Thymus (tissue), 11 donors: ENCODE results near the gene RSPH10B. TPM values are rescaled to one million over a fixed set of nuclear protein-coding genes. Genes with fewer than 3 reads are reported as not detected.
A peak's percentile ranks its signal among the peaks of the same experiment; 100 is the strongest.
"Not testable (repeated sequence)": the region's sequence is repeated elsewhere in the genome, so short reads cannot be mapped to it uniquely, and the experiment has no call there.

ENCODE experiments used
- DNase-seq, 9 donors: peaks; one replicate each; pipeline ENCODE4 v3.0.0-alpha.2; 2013; ENCODE audit warnings: low spot score in 9 of 9, low read depth in 6 of 9, missing footprints in 1 of 9
- H3K27ac ChIP-seq, 2 donors: one replicate each; pipeline ENCODE4 v1.5.1; 2013; ENCODE audit warnings: control low read depth in 1 of 2, low read depth in 1 of 2, low read length in 1 of 2, mild to moderate bottlenecking in 1 of 2, moderate library complexity in 1 of 2
- H3K27me3 ChIP-seq, 2 donors: one replicate each; pipeline ENCODE4 v1.5.1; 2013; ENCODE audit warnings: low read length in 1 of 2; ENCODE audit not compliant: control insufficient read depth in 2 of 2, insufficient read depth in 1 of 2
- H3K36me3 ChIP-seq, 2 donors: one replicate each; pipeline ENCODE4 v1.5.1; 2013; ENCODE audit warnings: low read length in 1 of 2, mild to moderate bottlenecking in 1 of 2, moderate library complexity in 1 of 2; ENCODE audit not compliant: control insufficient read depth in 2 of 2, insufficient read depth in 2 of 2
- H3K4me1 ChIP-seq, 2 donors: one replicate each; pipeline ENCODE4 v1.5.1; 2013; ENCODE audit warnings: low read length in 2 of 2; ENCODE audit not compliant: control insufficient read depth in 2 of 2, insufficient read depth in 2 of 2
- H3K4me3 ChIP-seq, 2 donors: one replicate each; pipeline ENCODE4 v1.5.1; 2013; ENCODE audit warnings: low read length in 2 of 2, control low read depth in 1 of 2, mild to moderate bottlenecking in 1 of 2
- H3K9me3 ChIP-seq, 2 donors: one replicate each; pipeline ENCODE4 v1.5.1; 2013; ENCODE audit warnings: low read length in 1 of 2, mild to moderate bottlenecking in 1 of 2; ENCODE audit not compliant: control insufficient read depth in 2 of 2, insufficient read depth in 1 of 2
- WGBS: extraction: QIAGEN DNeasy Blood & Tissue Kit; methylation state at CpG from one replicate; pipeline ENCODE4 v1.1.7; 2013; 5-methylcytosine and 5-hydroxymethylcytosine counted together
- polyA plus RNA-seq: library from polyadenylated mRNA; stranded (reverse); fragments of 200-250 nt; gene quantifications from one replicate; pipeline ENCODE4 v1.2.3, GENCODE V29; 2013
- total RNA-seq: library from RNA; stranded (reverse); fragments of 120-200 nt; gene quantifications from one replicate; pipeline ENCODE4 v1.2.4, GENCODE V29; 2013
- donor health status: healthy.

The RSPH10B gene
- total and polyA plus RNA-seq, 2 donors = 0.25 TPM; not detected in 1

DNA sequence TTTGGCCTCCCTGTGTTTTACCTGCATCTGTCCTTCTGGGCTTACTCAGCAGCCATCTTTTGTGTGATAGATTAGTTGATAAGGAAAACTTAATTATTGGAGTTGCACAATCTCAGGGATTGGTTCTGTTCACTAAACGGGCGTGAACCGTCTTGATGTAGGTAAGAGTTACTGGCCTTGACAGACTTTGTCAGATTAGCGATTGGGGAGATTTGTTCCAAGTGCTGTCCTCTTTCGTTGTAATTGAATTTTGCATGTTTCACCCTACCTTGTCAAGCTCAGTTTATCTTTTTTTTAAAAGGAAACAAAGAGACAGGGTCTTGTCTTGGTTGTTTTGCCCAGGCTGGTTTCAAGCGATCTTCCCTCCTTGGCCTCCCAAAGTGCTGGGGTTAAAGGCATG is 67.5 kb downstream of the RSPH10B start:
- 97% methylated on average over 6 of the region's 6 CpGs for WGBS
- H3K27ac ChIP-seq, H3K4me3 ChIP-seq, H3K27me3 ChIP-seq, H3K4me1 ChIP-seq, DNase-seq, H3K9me3 ChIP-seq: not testable (repeated sequence)
- H3K36me3 ChIP-seq = peaks cover 6 to 15% of the 10 kb centered on the region in 2 donors

DNA sequence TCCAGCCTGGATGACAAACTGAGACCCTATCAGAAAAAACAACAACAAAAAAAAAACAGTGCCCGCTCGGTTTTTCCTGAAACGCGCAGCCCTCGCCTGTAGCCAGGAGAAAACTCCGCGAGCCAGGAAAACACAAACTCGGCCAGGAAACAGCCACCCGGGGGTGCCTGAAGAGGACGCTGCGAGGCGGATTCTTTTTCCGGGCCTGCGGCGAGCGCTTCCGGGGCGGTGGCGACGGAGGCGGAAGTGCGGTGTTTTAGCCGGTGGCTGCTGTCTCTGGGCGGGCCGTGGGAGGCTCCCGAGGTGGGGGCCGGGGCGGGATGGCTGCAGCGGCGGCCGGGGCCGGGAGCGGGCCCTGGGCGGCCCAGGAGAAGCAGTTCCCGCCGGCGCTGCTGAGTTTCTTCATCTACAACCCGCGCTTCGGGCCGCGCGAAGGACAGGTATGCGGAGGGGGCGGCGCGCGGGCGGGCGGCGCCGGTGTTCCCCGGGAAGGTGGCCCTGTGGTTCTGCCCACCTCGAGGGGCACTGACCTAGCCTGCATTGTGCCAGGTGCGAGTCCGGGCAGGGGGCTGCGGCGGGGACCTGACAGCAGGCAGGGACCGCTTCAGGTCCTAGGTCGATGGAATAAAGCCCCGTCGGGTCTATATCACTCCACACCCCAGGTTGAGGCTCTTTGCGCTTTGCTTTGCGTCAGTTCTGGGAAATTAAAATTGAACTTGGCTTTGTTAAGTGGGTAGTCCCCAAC is 71.8 kb downstream of the RSPH10B start, which contains the start of gene CCZ1:
CCZ1 (plus strand) TSS at position 254 of the 745 bp plus-strand sequence; CDS start at position 321, 67 bp downstream.
- not testable (repeated sequence) for H3K9me3 ChIP-seq, H3K36me3 ChIP-seq, H3K4me1 ChIP-seq, H3K27me3 ChIP-seq
- Histone ChIP-seq H3K27ac (peak within 1 kb of the TSS in 1 of 2 donors; percentile 52), H3K4me3 (peak within 1 kb of the TSS; percentile 48 to 56)
- under 1% methylated on average over 21 of the region's 64 CpGs for WGBS
- DNase-seq = peak in 8 of 9 donors; percentile 4 to 69 (median 20)

DNA sequence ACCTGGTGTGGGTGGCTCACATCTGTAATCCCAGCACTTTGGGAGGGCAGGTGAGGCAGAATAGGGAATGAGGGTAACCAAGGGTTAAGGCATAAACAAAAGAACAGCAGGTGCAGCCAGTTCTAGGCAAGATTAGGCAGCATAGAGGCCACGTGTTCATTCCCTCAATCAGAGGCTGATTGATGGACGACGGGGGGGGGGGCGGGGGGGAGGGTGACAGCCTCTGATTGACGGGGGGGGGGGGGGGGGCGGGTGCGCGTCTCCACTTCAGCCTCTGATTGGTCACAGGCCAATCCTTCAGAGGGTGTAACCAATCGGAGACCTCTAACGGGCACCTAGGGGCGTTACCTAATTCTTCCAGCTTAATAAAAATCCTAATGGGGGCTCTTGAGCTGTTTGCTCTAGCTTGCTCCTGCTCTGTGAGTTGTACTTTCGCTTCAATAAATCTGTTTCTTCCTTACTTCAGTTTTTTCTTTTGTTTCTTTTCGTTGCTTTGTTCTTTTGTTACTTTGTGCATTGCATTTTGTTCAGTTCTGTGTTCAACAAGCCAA is 73.0 kb downstream of the RSPH10B start:
- 78% methylated on average over 13 of the region's 13 CpGs for WGBS

DNA sequence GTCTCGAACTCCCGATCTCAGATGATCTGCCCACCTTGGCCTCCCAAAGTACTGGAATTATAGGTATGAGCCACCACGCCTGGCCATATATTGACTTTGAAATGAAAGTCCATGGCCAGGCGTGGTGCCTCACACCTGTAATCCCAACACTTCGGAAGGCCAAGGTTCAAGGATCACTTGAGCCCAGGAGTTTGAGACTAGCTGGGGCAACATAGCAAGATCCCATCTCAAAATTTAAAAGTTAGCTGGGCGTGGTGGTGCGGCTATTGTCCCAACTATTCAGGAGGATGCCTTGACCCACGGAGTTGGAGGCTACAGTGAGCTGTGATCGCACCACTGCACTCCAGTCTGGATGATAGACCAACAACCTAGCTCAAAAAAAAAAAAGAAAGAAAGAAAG is 78.0 kb downstream of the RSPH10B start:
- H3K36me3 ChIP-seq = no peaks in the 10 kb centered on the region
- no peak for DNase-seq
- H3K27me3 ChIP-seq = no peaks in the 10 kb centered on the region
- H3K4me3 ChIP-seq = no peak overlapping the region
- H3K27ac ChIP-seq = no peak overlapping the region
- H3K4me1 ChIP-seq = no peaks in the 10 kb centered on the region
- H3K9me3 ChIP-seq = no peaks in the 10 kb centered on the region
- 98% methylated on average over 9 of the region's 9 CpGs for WGBS

More for the DNA sequence above, 73.0 kb downstream of the RSPH10B start:
- not testable (repeated sequence) for H3K4me1 ChIP-seq, H3K27me3 ChIP-seq, H3K36me3 ChIP-seq, H3K27ac ChIP-seq, H3K4me3 ChIP-seq, DNase-seq, H3K9me3 ChIP-seq

DNA sequence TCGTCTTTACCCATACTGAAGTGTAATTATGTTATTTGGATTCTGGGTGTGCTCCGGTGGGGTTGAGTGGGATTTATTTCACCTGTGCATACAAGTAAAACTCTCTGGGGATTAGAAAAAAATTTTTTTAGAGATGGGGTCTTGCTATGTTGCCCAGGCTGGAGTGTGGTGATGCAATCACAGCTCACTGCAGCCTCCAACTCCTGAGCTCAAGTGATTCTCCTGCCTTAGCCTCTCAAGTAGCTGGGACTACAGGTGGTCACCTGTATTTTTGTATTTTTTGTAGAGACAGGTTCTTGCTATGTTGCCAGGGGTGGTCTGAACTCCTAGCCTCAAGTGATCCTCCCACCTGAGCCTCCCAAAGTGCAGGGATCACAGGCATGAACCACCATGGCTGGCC is 80.2 kb downstream of the RSPH10B start:
- not testable (repeated sequence) for H3K4me3 ChIP-seq, DNase-seq, H3K36me3 ChIP-seq, H3K27me3 ChIP-seq, H3K4me1 ChIP-seq, H3K9me3 ChIP-seq, H3K27ac ChIP-seq
- 96% methylated on average over 2 of the region's 2 CpGs for WGBS

DNA sequence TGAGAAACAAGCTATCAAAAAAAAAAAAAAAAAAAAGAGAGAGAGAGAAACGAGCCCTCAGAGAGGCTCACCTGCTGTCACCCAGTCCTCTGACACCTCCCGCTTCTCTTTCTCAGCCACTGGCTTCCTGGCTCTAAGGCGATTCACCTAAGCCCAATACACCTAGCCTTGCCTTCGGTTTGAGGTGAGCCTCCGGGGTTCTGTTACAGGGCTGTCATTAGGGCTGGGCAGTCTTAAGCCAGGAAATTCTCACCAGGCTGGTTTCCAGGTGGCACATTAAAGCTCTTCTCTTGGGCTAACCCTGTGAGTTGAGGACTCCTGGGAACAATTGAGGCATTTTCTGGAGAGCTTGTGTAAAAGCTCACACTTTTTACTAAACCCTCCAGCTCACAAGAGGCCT is 82.5 kb downstream of the RSPH10B start:
- not testable (repeated sequence) for H3K4me1 ChIP-seq, H3K27me3 ChIP-seq, H3K36me3 ChIP-seq, DNase-seq, H3K4me3 ChIP-seq, H3K27ac ChIP-seq, H3K9me3 ChIP-seq
- WGBS = 92% methylated on average over 5 of the region's 5 CpGs

DNA sequence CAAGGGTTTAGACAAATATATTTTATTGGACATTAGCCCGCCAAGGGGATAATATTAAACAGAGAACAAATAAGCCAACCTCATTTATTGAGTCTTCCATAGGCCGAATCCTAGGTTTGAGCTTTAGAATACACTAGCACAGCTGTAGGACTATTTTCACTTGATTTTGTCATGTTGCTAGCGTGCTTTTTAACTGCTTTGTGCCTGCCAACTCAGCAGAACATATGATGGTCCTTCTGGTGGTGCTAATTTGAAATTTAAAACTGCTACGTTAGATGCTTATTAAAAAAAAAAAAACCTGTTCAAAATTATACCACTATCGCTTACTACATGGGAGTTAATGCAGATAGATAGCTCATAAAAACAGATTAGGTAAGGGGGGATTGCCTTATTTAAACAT is 86.1 kb downstream of the RSPH10B start:
- DNase-seq, H3K27me3 ChIP-seq, H3K27ac ChIP-seq, H3K4me3 ChIP-seq, H3K9me3 ChIP-seq, H3K4me1 ChIP-seq, H3K36me3 ChIP-seq: not testable (repeated sequence)
- WGBS = 97% methylated on average over 5 of the region's 5 CpGs

DNA sequence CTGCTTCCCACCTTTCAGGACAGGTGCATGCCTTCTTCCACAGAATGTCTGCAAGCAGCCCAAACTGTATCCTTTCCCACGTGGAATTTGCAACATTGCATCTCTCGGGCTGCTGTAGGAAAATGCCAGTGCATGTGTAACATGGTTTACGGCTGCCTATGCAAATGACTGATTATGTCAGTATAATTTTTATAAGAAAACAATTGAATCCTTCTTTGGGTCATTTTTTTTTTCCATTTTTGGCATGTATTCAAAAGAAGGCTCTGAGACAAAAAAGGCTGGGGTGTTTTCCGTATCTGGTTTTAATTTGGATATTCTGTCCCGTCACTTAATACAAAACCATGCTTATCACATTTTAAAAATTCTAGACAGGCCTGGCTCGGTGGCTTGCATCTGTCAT is 90.4 kb downstream of the RSPH10B start:
- H3K27ac ChIP-seq, H3K4me3 ChIP-seq, H3K36me3 ChIP-seq, H3K4me1 ChIP-seq, H3K9me3 ChIP-seq, H3K27me3 ChIP-seq, DNase-seq: not testable (repeated sequence)
- 93% methylated on average over 6 of the region's 6 CpGs for WGBS

DNA sequence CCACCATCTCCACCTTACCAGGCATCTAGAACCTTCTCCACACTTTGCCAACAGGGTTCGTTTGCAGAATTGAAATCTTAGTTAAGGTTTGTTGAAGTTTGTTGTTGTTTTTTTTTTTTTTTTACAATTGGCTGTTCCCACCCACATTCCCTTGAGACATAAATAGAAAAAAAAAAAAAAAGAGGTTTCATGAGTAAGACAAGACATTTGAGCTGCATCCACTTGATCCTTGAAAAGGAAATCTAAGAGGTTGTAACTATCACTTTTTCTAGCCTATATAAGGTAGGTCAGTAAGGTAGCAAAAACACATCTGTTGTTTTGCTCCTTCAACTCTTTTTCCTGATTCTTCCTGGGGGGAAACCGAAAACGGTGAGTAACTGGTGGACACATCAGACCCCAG is 90.9 kb downstream of the RSPH10B start:
- not testable (repeated sequence) for H3K36me3 ChIP-seq, H3K9me3 ChIP-seq
- WGBS = 90% methylated on average over 3 of the region's 3 CpGs

More for the DNA sequence above, 90.9 kb downstream of the RSPH10B start:
- H3K4me1 ChIP-seq, H3K27me3 ChIP-seq, H3K27ac ChIP-seq, DNase-seq, H3K4me3 ChIP-seq: not testable (repeated sequence)
